Liver (tissue), 9 donors: ENCODE results near the gene OR2J1. TPM values are rescaled to one million over a fixed set of nuclear protein-coding genes. Genes with fewer than 3 reads are reported as not detected.

Source experiments
- DNase-seq: peaks from one replicate; pipeline ENCODE4 v3.0.0-alpha.2; 2017; ENCODE audit warnings: low spot score
- H3K27ac ChIP-seq, 2 donors: one replicate each; pipeline ENCODE4 v1.7.0; 2013; ENCODE audit warnings: inconsistent platforms in 2 of 2, low read length in 2 of 2, control low read depth in 1 of 2, low read depth in 1 of 2, mild to moderate bottlenecking in 1 of 2
- H3K27me3 ChIP-seq, 4 donors: one replicate each; pipeline versions ENCODE4 v1.6.1 to v1.7.0; 2013; ENCODE audit warnings: low read length in 3 of 4, inconsistent platforms in 1 of 4, mild to moderate bottlenecking in 1 of 4, moderate library complexity in 1 of 4; ENCODE audit not compliant: control insufficient read depth in 4 of 4, insufficient read depth in 4 of 4
- H3K36me3 ChIP-seq, 4 donors: one replicate each; pipeline versions ENCODE4 v1.6.1 to v1.7.0; 2013; ENCODE audit warnings: low read length in 3 of 4, mild to moderate bottlenecking in 3 of 4, low read depth in 1 of 4, moderate library complexity in 1 of 4; ENCODE audit not compliant: control insufficient read depth in 4 of 4, insufficient read depth in 3 of 4
- H3K4me1 ChIP-seq, 4 donors: one replicate each; pipeline versions ENCODE4 v1.6.1 to v1.7.0; 2013; ENCODE audit warnings: low read length in 3 of 4, mild to moderate bottlenecking in 3 of 4, moderate library complexity in 1 of 4; ENCODE audit not compliant: control insufficient read depth in 4 of 4, insufficient read depth in 4 of 4
- H3K4me3 ChIP-seq, 3 donors: one replicate each; pipeline versions ENCODE4 v1.6.1 to v1.7.0; 2013; ENCODE audit warnings: low read length in 3 of 3, control low read depth in 1 of 3, low read depth in 1 of 3, mild to moderate bottlenecking in 1 of 3
- H3K9ac ChIP-seq, 2 donors: one replicate each; pipeline ENCODE4 v1.7.0; 2013; ENCODE audit warnings: low read length in 2 of 2, mild to moderate bottlenecking in 2 of 2, moderate library complexity in 2 of 2, control low read depth in 1 of 2, low read depth in 1 of 2
- H3K9me3 ChIP-seq, 4 donors: one replicate each; pipeline versions ENCODE4 v1.6.1 to v1.7.0; 2013; ENCODE audit warnings: low read length in 3 of 4; ENCODE audit not compliant: control insufficient read depth in 4 of 4
- EGR1 ChIP-seq, 2 donors: IDR thresholded peaks; 2 replicates each; pipeline ENCODE4 v1.6.1; 2016 to 2018; ENCODE audit warnings: antibody characterized with exemption in 2 of 2, low read depth in 2 of 2
- FOXA1 ChIP-seq: IDR thresholded peaks from 2 replicates; pipeline ENCODE4 v1.6.1; 2016; ENCODE audit warnings: antibody characterized with exemption
- FOXA2 ChIP-seq: IDR thresholded peaks from 2 replicates; pipeline ENCODE4 v1.6.1; 2016; ENCODE audit warnings: antibody characterized with exemption
- GABPA ChIP-seq, 2 donors: IDR thresholded peaks in 1 of 2; conservative IDR thresholded peaks in 1 of 2; 2 replicates each; pipeline ENCODE4 v1.6.1; 2016; ENCODE audit warnings: antibody characterized with exemption in 2 of 2, mild to moderate bottlenecking in 1 of 2, moderate library complexity in 1 of 2
- HNF4A ChIP-seq, 2 donors: conservative IDR thresholded peaks; 2 replicates each; pipeline ENCODE4 v1.6.1; 2016; ENCODE audit warnings: antibody characterized with exemption in 2 of 2, mild to moderate bottlenecking in 2 of 2
- HNF4G ChIP-seq: IDR thresholded peaks from 2 replicates; pipeline ENCODE4 v1.6.1; 2016; ENCODE audit warnings: antibody characterized with exemption
- JUND ChIP-seq, 2 donors: IDR thresholded peaks; 2 replicates each; pipeline ENCODE4 v1.6.1; 2016; ENCODE audit warnings: antibody characterized with exemption in 2 of 2
- MAX ChIP-seq: IDR thresholded peaks from 2 replicates; pipeline ENCODE4 v1.6.1; 2016; ENCODE audit warnings: antibody characterized with exemption
- NR2F2 ChIP-seq: IDR thresholded peaks from 2 replicates; pipeline ENCODE4 v1.6.1; 2016; ENCODE audit warnings: antibody characterized with exemption
- RAD21 ChIP-seq, 2 donors: IDR thresholded peaks; 2 replicates each; pipeline ENCODE4 v1.6.1; 2016; ENCODE audit warnings: antibody characterized with exemption in 2 of 2, mild to moderate bottlenecking in 2 of 2
- RXRA ChIP-seq, 2 donors: IDR thresholded peaks; 2 replicates each; pipeline ENCODE4 v1.6.1; 2017 to 2018; ENCODE audit warnings: antibody characterized with exemption in 2 of 2, mild to moderate bottlenecking in 1 of 2
- SP1 ChIP-seq: IDR thresholded peaks from 2 replicates; pipeline ENCODE4 v1.6.1; 2018; ENCODE audit warnings: antibody characterized with exemption, mild to moderate bottlenecking
- TAF1 ChIP-seq: conservative IDR thresholded peaks from 2 replicates; pipeline ENCODE4 v1.6.1; 2016; ENCODE audit warnings: antibody characterized with exemption, mild to moderate bottlenecking
- YY1 ChIP-seq: IDR thresholded peaks from 2 replicates; pipeline ENCODE4 v1.6.1; 2016; ENCODE audit warnings: antibody characterized with exemption, mild to moderate bottlenecking
- WGBS: extraction: QIAGEN DNeasy Blood & Tissue Kit; methylation state at CpG from one replicate; pipeline ENCODE4 v1.1.7; 2013; 5-methylcytosine and 5-hydroxymethylcytosine counted together
- polyA plus RNA-seq, 2 donors: library from polyadenylated mRNA; stranded (reverse) in 1 of 2; unstranded in 1 of 2; fragments of 200-250 nt in 1 of 2; fragments of >200 nt in 1 of 2; fragmentation: Nextera tagmentation in 1 of 2; extraction: Ambion mirVana in 1 of 2; gene quantifications; one replicate each; pipeline versions ENCODE4 v1.2.1 to v1.2.3, GENCODE V29; 2013 to 2015
- total RNA-seq, 2 donors: library from RNA; depleted of rRNA; stranded (reverse); fragments of >200 nt; gene quantifications; one replicate each; pipeline ENCODE4 v1.2.3, GENCODE V29; 2014
- TF ChIP-seq, protein P1 (sequence below): IDR thresholded peaks from 2 replicates; pipeline ENCODE4 v1.6.1; 2016; ENCODE audit warnings: antibody characterized with exemption, mild to moderate bottlenecking
- TF ChIP-seq, protein P2 (sequence below): IDR thresholded peaks from 2 replicates; pipeline ENCODE4 v1.6.1; 2016; ENCODE audit warnings: antibody characterized with exemption
- TF ChIP-seq, protein P3 (sequence below): fragments of 150-350 bp; IDR thresholded peaks from 2 replicates; pipeline ENCODE4 v1.5.1; 2017; ENCODE audit warnings: improper control_type of control experiment, low read depth, low read length; ENCODE audit not compliant: missing input control
- TF ChIP-seq, protein P4 (sequence below): IDR thresholded peaks from 2 replicates; pipeline ENCODE4 v1.6.1; 2016; ENCODE audit warnings: antibody characterized with exemption
- donor health status: healthy.
- donor health status: healthy.
- donor health status: healthy.
- donor health status: healthy.
- donor health status: healthy.

OR2J1 gene
- total and polyA plus RNA-seq, 4 donors, result not detected

- H3K27me3 ChIP-seq, result no peaks in the 10 kb centered on the region
- H3K27ac ChIP-seq, result no peak overlapping the region
- TF ChIP-seq JUND (IDR thresholded peaks at IDR 0.05) (no peak), RXRA (IDR thresholded peaks at IDR 0.05) (no peak), GABPA (IDR thresholded peaks at IDR 0.05 in 1 of 2, conservative IDR thresholded peaks at IDR 0.05 in 1 of 2) (no peak), NR2F2 (no peak), FOXA1 (no peak), SP1 (no peak), TAF1 (no peak), MAX (no peak), RAD21 (IDR thresholded peaks at IDR 0.05) (no peak), YY1 (no peak), FOXA2 (no peak), HNF4A (conservative IDR thresholded peaks at IDR 0.05) (no peak), HNF4G (no peak), EGR1 (IDR thresholded peaks at IDR 0.05; ENCODE audit: low read depth in 2 of 2) (no peak)
- TF ChIP-seq, protein P1, sequence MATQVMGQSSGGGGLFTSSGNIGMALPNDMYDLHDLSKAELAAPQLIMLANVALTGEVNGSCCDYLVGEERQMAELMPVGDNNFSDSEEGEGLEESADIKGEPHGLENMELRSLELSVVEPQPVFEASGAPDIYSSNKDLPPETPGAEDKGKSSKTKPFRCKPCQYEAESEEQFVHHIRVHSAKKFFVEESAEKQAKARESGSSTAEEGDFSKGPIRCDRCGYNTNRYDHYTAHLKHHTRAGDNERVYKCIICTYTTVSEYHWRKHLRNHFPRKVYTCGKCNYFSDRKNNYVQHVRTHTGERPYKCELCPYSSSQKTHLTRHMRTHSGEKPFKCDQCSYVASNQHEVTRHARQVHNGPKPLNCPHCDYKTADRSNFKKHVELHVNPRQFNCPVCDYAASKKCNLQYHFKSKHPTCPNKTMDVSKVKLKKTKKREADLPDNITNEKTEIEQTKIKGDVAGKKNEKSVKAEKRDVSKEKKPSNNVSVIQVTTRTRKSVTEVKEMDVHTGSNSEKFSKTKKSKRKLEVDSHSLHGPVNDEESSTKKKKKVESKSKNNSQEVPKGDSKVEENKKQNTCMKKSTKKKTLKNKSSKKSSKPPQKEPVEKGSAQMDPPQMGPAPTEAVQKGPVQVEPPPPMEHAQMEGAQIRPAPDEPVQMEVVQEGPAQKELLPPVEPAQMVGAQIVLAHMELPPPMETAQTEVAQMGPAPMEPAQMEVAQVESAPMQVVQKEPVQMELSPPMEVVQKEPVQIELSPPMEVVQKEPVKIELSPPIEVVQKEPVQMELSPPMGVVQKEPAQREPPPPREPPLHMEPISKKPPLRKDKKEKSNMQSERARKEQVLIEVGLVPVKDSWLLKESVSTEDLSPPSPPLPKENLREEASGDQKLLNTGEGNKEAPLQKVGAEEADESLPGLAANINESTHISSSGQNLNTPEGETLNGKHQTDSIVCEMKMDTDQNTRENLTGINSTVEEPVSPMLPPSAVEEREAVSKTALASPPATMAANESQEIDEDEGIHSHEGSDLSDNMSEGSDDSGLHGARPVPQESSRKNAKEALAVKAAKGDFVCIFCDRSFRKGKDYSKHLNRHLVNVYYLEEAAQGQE, result no peak
- TF ChIP-seq, protein P2, sequence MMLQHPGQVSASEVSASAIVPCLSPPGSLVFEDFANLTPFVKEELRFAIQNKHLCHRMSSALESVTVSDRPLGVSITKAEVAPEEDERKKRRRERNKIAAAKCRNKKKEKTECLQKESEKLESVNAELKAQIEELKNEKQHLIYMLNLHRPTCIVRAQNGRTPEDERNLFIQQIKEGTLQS, result no peak
- TF ChIP-seq, protein P3, sequence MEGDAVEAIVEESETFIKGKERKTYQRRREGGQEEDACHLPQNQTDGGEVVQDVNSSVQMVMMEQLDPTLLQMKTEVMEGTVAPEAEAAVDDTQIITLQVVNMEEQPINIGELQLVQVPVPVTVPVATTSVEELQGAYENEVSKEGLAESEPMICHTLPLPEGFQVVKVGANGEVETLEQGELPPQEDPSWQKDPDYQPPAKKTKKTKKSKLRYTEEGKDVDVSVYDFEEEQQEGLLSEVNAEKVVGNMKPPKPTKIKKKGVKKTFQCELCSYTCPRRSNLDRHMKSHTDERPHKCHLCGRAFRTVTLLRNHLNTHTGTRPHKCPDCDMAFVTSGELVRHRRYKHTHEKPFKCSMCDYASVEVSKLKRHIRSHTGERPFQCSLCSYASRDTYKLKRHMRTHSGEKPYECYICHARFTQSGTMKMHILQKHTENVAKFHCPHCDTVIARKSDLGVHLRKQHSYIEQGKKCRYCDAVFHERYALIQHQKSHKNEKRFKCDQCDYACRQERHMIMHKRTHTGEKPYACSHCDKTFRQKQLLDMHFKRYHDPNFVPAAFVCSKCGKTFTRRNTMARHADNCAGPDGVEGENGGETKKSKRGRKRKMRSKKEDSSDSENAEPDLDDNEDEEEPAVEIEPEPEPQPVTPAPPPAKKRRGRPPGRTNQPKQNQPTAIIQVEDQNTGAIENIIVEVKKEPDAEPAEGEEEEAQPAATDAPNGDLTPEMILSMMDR, result no peak
- TF ChIP-seq, protein P4, sequence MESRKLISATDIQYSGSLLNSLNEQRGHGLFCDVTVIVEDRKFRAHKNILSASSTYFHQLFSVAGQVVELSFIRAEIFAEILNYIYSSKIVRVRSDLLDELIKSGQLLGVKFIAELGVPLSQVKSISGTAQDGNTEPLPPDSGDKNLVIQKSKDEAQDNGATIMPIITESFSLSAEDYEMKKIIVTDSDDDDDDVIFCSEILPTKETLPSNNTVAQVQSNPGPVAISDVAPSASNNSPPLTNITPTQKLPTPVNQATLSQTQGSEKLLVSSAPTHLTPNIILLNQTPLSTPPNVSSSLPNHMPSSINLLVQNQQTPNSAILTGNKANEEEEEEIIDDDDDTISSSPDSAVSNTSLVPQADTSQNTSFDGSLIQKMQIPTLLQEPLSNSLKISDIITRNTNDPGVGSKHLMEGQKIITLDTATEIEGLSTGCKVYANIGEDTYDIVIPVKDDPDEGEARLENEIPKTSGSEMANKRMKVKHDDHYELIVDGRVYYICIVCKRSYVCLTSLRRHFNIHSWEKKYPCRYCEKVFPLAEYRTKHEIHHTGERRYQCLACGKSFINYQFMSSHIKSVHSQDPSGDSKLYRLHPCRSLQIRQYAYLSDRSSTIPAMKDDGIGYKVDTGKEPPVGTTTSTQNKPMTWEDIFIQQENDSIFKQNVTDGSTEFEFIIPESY, result no peak
- H3K36me3 ChIP-seq, result no peaks in the 10 kb centered on the region
- H3K4me1 ChIP-seq, result no peaks in the 10 kb centered on the region
- DNase-seq, result no peak
- H3K9ac ChIP-seq, result no peak overlapping the region
- no peak overlapping the region for H3K4me3 ChIP-seq
- no peaks in the 10 kb centered on the region for H3K9me3 ChIP-seq
These were observed 43.0 kb downstream of the OR2J1 start for GRCh38 chr6:29142309-29142708.

GRCh38 chr6:29146179-29146578 is 46.9 kb downstream of the OR2J1 start:
- TF ChIP-seq, protein P4, result no peak
- no peak for TF ChIP-seq HNF4G
- 59% methylated on average over 2 of the region's 2 CpGs for WGBS
- H3K4me3 ChIP-seq, result no peak overlapping the region
- no peaks in the 10 kb centered on the region for H3K9me3 ChIP-seq
- H3K9ac ChIP-seq, result no peak overlapping the region
- no peaks in the 10 kb centered on the region for H3K27me3 ChIP-seq
- H3K4me1 ChIP-seq, result no peaks in the 10 kb centered on the region
- H3K27ac ChIP-seq, result no peak overlapping the region
- H3K36me3 ChIP-seq, result no peaks in the 10 kb centered on the region
- DNase-seq, result no peak
